WTC11 (cell line): ENCODE data around the gene GRN. TPM values are rescaled to one million over a fixed set of nuclear protein-coding genes. Genes with fewer than 3 reads are reported as not detected.
"Not testable (repeated sequence)": the region's sequence is repeated elsewhere in the genome, so short reads cannot be mapped to it uniquely, and the experiment has no call there.

Source experiments
- ATAC-seq: fragments of 200-7000 bp; cut with Tn5 transposase; 2 replicates; pipeline ENCODE4 v1.10.0; 2021; ENCODE audit warnings: mild to moderate bottlenecking, moderate library complexity
- CTCF ChIA-PET: fragments of 300-600 bp; sonication (Branson Sonifier 250); formaldehyde crosslinking; loops from one replicate; lab custom pipeline; 2021; ENCODE audit warnings: antibody characterized with exemption; lab: Charles Lee
- POLR2A ChIA-PET: fragments of 350-600 bp; sonication (Branson Sonifier 250); formaldehyde crosslinking; loops from one replicate; lab custom pipeline; 2021; ENCODE audit warnings: antibody characterized with exemption; lab: Charles Lee
- DNase-seq: peaks from one replicate; pipeline ENCODE4 v3.0.0; 2021; ENCODE audit warnings: low spot score
- H3K27ac Mint-ChIP-seq: 2 replicates; pipeline ENCODE4 v1.8.0; 2021; ENCODE audit warnings: mixed read lengths
- H3K27me3 Mint-ChIP-seq: 2 replicates; pipeline ENCODE4 v1.8.0; 2021; ENCODE audit warnings: low read depth, mild to moderate bottlenecking, moderate library complexity, mixed read lengths
- H3K36me3 Mint-ChIP-seq: 2 replicates; pipeline ENCODE4 v1.8.0; 2021; ENCODE audit warnings: mixed read lengths
- H3K4me1 Mint-ChIP-seq: 2 replicates; pipeline ENCODE4 v1.8.0; 2022; ENCODE audit warnings: mixed read lengths
- H3K4me3 Mint-ChIP-seq: 2 replicates; pipeline ENCODE4 v1.8.0; 2021; ENCODE audit warnings: mild to moderate bottlenecking, moderate library complexity, mixed read lengths
- H3K9me3 Mint-ChIP-seq: 2 replicates; pipeline ENCODE4 v1.8.0; 2021; ENCODE audit warnings: mixed read lengths
- ATF2 ChIP-seq: sonication (generic); formaldehyde crosslinking; IDR thresholded peaks from 2 replicates; pipeline ENCODE4 v1.8.1; 2022; ENCODE audit warnings: low read depth, missing genetic modification reagents, borderline replicate concordance
- GABPB1 ChIP-seq: sonication (generic); formaldehyde crosslinking; IDR thresholded peaks from 2 replicates; pipeline ENCODE4 v1.8.1; 2023; ENCODE audit warnings: mild to moderate bottlenecking, missing genetic modification reagents
- GTF2I ChIP-seq: fragments of 250-450 bp; sonication (Bioruptor Pico); conservative IDR thresholded peaks from 2 replicates; pipeline ENCODE4 v1.4.0; 2021; ENCODE audit warnings: mild to moderate bottlenecking
- NR1H2 ChIP-seq: sonication (generic); formaldehyde crosslinking; IDR thresholded peaks from 2 replicates; pipeline ENCODE4 v1.9.0; 2021; ENCODE audit warnings: mild to moderate bottlenecking, moderate library complexity, missing genetic modification reagents
- TEAD1 ChIP-seq: sonication (generic); formaldehyde crosslinking; IDR thresholded peaks from 2 replicates; pipeline ENCODE4 v1.8.0; 2022; ENCODE audit warnings: mild to moderate bottlenecking, missing genetic modification reagents
- ZNF138 ChIP-seq: sonication (generic); formaldehyde crosslinking; conservative IDR thresholded peaks from 2 replicates; pipeline ENCODE4 v1.8.1; 2022; ENCODE audit warnings: mild to moderate bottlenecking, moderate library complexity, missing genetic modification reagents
- ZNF281 ChIP-seq: sonication (generic); formaldehyde crosslinking; IDR thresholded peaks from 2 replicates; pipeline ENCODE4 v1.8.0; 2023; ENCODE audit warnings: mild to moderate bottlenecking, missing genetic modification reagents
- total RNA-seq: library from RNA; stranded (reverse); gene quantifications from 3 replicates; pipeline ENCODE4 v1.2.3, GENCODE V29; 2021
- TF ChIP-seq, protein P1 (sequence below): sonication (generic); formaldehyde crosslinking; IDR thresholded peaks from 2 replicates; pipeline ENCODE4 v1.8.0; 2022; ENCODE audit warnings: missing genetic modification reagents

GRN gene
- total RNA-seq, 1 experiment from 2014 or later = 177 TPM

DNA sequence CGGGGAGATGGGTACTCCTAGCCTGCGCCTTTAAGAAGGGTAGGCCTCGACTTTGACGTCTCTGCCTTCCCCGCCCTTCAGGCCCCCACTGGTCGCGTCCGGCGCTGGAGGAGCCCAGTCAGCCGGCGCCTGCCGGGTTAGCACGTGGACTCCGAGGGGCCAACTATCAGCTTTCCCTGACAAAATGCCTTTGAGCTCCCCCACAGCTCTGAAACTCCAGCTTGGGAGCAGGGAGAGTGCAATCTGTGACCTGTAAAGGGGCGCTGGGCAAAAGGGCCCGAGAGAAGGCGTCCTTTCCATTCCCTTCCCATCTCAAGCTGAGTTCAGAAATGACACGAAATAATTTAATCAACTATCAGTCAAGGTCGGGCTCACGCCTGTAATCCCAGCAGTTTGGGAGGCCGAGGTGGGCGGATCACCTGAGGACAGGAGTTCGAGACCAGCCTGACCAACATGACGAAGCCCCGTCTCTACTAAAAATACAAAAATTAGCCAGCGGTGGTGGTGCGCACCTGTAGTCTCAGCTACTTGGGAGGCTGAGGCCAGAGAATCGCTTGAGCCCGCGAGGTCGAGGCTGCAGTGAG is 18.1 kb upstream of the GRN start (continued):
- TF ChIP-seq ZNF281 (CRISPR knock-in tag) (0 out of 2 replicates have a peak, but pooled peaks have one; percentile 38), ZNF138 (CRISPR knock-in tag) (no peak), TEAD1 (peak; percentile 65; the same call in 1 of the 2 replicates), ATF2 (CRISPR knock-in tag) (no peak), GTF2I (CRISPR knock-in tag) (no peak)

DNA sequence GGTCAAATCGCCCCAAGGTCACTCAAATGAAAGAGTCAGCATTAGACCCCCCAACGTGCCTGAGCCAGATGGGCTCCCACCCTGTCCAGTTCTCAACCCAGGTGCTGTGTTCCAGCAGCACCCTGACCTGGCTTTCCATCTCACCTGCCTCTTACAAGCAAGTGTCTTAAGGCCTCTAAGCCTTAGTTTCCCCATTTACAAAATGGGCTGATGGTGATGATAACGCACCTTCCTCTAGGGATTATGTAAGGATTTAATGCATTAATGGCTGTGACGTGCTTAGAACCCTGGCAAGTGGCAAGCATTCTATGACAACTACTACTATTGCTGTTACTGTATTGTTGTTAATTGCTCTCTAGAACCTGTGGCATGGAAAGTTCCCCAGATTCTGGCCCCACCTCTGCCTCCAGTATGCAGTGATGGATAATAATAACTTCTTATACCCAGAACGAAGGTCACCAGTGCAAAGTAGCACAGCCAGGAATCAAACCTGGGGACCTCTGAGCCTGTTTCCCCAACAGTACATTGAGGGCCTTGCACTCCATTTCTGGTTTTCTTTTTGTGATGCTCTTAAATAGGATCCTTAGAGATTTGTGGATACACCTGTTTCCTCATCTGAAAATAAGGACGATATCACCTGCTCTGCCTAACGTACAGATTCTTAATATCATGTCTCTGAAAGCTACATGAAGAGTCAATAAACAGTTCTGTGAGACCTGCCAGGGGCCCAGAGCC is 17.2 kb upstream of the GRN start:
- no peak overlapping the region for H3K4me3 Mint-ChIP-seq
- POLR2A ChIA-PET = no interaction called here
- H3K9me3 Mint-ChIP-seq = no peaks in the 10 kb centered on the region
- DNase-seq (no peak), ATAC-seq (no peak)
- peaks cover 8% of the 10 kb centered on the region for H3K27me3 Mint-ChIP-seq
- CTCF ChIA-PET = interaction anchor here (1.0 to 1.3 kb wide), 6 partner anchors 12 to 195 kb away, joined by 3 to 15 read pairs (median 6); no protein-coding TSS in a partner anchor
- H3K36me3 Mint-ChIP-seq = no peaks in the 10 kb centered on the region
- H3K27ac Mint-ChIP-seq = no peak overlapping the region; the same call in 1 of the 2 replicates
- TF ChIP-seq NR1H2 (CRISPR knock-in tag) (no peak), GABPB1 (CRISPR knock-in tag) (peak; percentile 11; the same call in 1 of the 2 replicates)
- TF ChIP-seq, protein P1, sequence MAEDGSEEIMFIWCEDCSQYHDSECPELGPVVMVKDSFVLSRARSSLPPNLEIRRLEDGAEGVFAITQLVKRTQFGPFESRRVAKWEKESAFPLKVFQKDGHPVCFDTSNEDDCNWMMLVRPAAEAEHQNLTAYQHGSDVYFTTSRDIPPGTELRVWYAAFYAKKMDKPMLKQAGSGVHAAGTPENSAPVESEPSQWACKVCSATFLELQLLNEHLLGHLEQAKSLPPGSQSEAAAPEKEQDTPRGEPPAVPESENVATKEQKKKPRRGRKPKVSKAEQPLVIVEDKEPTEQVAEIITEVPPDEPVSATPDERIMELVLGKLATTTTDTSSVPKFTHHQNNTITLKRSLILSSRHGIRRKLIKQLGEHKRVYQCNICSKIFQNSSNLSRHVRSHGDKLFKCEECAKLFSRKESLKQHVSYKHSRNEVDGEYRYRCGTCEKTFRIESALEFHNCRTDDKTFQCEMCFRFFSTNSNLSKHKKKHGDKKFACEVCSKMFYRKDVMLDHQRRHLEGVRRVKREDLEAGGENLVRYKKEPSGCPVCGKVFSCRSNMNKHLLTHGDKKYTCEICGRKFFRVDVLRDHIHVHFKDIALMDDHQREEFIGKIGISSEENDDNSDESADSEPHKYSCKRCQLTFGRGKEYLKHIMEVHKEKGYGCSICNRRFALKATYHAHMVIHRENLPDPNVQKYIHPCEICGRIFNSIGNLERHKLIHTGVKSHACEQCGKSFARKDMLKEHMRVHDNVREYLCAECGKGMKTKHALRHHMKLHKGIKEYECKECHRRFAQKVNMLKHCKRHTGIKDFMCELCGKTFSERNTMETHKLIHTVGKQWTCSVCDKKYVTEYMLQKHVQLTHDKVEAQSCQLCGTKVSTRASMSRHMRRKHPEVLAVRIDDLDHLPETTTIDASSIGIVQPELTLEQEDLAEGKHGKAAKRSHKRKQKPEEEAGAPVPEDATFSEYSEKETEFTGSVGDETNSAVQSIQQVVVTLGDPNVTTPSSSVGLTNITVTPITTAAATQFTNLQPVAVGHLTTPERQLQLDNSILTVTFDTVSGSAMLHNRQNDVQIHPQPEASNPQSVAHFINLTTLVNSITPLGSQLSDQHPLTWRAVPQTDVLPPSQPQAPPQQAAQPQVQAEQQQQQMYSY = peak; percentile 9; the same call in 1 of the 2 replicates
- H3K4me1 Mint-ChIP-seq = peaks cover 16% of the 10 kb centered on the region

DNA sequence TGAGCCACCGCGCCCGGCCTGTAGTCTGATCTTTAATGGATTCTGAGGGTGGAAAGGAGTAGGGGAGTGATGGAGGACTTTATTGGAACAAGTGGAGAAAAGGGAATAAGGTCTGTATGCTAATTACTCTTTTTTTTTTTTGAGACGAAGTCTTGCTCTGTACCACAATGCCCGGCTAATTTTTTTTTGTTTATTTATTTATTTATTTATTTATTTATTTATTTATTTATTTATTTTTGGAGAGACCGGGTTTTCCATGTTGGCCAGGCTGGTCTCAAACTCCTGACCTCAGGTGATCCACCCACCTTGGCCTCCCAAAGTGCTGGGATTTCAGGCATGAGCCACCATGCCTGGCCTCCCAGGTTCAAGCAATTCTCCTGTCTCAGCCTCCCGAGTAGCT is 15.6 kb upstream of the GRN start:
- peaks cover 10% of the 10 kb centered on the region for H3K27me3 Mint-ChIP-seq
- POLR2A ChIA-PET = interaction anchor here (1.2 kb wide), 1 partner anchor 129 kb away, joined by 5 read pairs; no protein-coding TSS in a partner anchor
- DNase-seq, H3K36me3 Mint-ChIP-seq, H3K4me3 Mint-ChIP-seq, H3K27ac Mint-ChIP-seq, ATAC-seq, H3K9me3 Mint-ChIP-seq: not testable (repeated sequence)
- peaks cover 19% of the 10 kb centered on the region for H3K4me1 Mint-ChIP-seq
- CTCF ChIA-PET = interaction anchor here (0.5 to 7.4 kb wide), 9 partner anchors 14 to 193 kb away, joined by 3 to 78 read pairs (median 8); partner anchors contain the start of genes ASB16 and GRN

GRCh38 chr17:44330263-44330662 is 14.8 kb upstream of the GRN start:
- not testable (repeated sequence) for H3K36me3 Mint-ChIP-seq, ATAC-seq, H3K27ac Mint-ChIP-seq, H3K9me3 Mint-ChIP-seq, H3K4me3 Mint-ChIP-seq, DNase-seq, H3K27me3 Mint-ChIP-seq
- H3K4me1 Mint-ChIP-seq = peaks cover 20% of the 10 kb centered on the region
- ChIA-PET POLR2A (interaction anchor here (1.0 to 1.5 kb wide), 3 partner anchors 14 to 130 kb away, joined by 3 to 5 read pairs (median 4); no protein-coding TSS in a partner anchor), CTCF (interaction anchor here (0.5 to 7.4 kb wide), 25 partner anchors 11 to 278 kb away, joined by 3 to 78 read pairs (median 10); partner anchors contain the start of genes ASB16, FAM171A2, GRN and RUNDC3A)
